GM19372 (cell line): ENCODE results near the gene TRIM56.
"Not testable (repeated sequence)": the region's sequence is repeated elsewhere in the genome, so short reads cannot be mapped to it uniquely, and the experiment has no call there.

Experiments
- ATAC-seq: cut with Tn5 transposase; IDR thresholded peaks from one replicate; pipeline ENCODE4 v1.9.1; 2021; ENCODE audit warnings: mild to moderate bottlenecking, low read depth, moderate library complexity; ENCODE audit not compliant: unreplicated experiment

Gene TRIM56

DNA sequence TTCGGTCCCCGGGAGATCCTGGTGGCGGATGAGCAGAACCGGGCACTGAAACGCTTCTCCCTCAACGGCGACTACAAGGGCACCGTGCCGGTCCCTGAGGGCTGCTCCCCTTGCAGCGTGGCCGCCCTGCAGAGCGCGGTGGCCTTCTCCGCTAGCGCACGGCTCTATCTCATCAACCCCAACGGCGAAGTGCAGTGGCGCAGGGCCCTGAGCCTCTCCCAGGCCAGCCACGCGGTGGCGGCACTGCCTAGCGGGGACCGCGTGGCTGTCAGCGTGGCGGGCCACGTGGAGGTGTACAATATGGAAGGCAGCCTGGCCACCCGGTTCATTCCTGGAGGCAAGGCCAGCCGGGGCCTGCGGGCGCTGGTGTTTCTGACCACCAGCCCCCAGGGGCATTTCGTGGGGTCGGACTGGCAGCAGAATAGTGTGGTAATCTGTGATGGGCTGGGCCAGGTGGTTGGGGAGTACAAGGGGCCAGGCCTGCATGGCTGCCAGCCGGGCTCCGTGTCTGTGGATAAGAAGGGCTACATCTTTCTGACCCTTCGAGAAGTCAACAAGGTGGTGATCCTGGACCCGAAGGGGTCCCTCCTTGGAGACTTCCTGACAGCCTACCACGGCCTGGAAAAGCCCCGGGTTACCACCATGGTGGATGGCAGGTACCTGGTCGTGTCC, 3.7 kb downstream of the TRIM56 start:
- ATAC-seq: no peak

DNA sequence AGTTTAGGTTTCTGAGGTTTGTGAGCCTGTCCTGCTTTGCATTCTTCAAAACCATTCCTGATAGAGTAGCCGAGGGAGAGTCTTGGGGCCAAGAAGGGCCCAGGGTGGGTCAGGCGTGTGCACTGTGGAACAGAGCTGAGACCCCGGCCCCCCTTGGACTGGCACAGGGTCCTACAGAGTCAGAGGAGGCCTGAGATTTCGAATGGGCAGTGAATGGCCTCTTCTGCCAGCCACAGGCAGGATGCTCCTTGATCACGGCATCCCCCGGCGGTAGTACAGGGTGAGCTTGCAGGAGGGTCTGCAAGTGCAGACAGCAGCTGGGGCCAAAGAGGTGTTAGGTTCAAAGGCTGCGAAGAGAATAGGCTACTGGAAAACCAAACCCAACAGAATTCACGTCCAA, 4.6 kb downstream of the TRIM56 start:
- no peak for ATAC-seq

DNA sequence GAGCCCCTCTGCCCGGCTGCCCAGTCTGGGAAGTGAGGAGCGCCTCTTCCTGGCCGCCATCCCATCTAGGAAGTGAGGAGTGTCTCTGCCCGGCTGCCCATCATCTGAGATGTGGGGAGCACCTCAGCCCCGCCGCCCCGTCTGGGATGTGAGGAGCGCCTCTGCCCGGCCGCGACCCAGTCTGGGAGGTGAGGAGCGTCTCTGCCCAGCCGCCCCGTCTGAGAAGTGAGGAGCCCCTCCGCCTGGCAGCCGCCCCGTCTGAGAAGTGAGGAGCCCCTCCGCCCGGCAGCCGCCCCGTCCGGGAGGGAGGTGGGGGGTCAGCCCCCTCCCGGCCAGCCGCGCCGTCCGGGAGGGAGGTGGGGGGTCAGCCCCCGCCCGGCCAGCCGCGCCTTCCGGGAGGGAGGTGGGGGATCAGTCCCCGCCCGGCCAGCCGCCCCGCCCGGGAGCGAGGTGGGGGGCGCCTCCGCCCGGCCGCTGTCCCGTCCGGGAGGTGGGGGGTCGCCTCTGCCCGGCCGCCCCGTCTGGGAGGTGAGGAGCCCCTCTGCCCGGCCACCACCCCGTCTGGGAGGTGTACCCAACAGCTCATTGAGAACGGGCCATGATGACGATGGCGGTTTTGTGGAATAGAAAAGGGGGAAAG, 7.1 kb downstream of the TRIM56 start:
- not testable (repeated sequence) for ATAC-seq

DNA sequence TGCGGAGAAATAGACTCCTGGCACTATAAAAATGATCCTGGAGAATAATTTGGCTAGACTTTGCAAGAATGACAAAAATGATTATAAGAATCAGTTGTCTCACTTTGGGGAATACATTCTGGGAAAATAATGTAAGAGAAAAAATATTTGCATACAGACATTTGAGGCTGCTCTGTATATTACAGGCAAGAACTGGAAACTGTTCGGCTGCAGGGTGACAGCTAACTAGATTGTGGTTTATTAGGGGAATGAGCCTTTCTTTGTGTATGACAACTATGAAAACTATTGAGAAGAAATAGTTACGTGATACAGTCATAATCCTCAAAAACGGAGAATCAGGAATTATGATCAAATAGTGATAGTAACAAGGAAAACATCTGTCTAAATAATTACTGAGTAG, 8.6 kb downstream of the TRIM56 start:
- no peak for ATAC-seq

DNA sequence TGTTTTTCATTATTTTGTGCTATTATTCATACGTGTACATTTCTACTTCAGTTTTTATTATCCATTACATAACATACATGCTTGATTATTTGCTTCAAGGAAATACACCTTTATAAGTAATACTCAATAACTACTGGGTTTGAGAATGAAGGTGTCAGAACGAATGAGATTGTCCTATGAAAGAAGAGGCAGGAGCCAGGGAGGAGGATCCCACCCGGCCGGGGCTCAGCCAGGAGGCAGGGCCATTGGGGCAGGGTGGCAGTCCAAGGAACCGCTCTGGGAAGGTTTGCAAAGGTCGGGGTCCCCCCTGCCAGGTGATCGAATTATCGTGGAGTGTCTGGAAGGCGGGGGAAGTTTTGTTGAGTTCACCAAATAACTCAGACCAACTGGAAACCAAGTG, 9.1 kb downstream of the TRIM56 start:
- no peak for ATAC-seq

DNA sequence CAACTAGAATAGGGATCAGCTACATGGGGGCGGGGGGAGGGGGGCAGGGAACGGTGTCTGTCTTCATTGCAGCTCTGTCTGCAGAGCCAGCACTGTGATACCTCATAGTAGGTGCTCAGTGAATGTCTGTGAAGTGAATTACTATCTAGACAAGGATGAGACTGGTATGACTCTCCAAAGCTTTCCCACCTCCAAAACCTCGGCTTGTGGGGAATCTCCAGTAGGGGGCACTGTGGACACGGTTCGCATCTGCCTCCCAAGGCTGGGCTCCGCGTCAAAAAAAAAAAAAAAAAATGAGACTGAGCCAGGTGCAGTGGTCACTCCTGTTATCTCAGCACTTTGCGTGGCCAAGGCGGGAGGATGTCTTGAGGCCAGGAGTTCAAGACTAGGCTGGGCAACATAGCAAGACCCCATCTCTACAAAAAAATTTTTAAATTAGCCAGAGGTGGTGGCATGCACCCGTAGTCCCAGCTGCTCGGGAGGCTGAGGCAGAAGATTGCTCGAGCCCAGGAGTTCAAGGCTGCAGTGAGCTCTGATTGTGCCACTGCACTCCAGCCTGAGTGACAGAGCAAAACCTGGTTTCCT, 9.6 kb downstream of the TRIM56 start:
- no peak for ATAC-seq

DNA sequence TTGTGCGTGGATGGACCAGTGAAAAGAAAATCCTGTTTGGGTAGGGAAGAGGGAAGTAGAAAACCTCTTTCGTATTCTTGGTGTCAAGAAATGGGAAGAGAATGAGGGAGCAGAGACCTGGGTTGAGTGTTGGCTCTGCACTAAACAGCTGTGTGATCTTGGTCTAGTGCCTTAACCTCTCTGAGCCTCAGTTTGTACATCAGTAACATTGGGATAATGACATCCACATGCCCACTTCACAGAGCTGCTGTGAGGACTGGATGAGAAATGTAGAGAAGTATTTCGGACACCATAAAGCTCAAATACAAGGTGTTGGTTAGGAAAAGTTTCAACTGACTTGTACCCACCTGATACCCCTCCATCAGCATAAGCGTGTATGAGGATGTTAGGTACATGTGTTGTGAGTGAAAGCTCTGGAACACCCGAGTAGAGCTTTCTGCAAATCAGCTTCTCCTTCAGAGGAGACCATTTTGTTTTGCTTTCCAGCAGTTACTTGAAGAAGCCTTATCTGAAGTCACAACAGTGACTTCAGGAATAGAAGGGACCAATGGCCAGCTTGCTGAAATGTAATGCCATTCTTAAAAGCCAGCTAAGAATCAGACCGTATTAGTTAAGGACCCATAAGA, 11.2 kb downstream of the TRIM56 start:
- ATAC-seq: no peak

DNA sequence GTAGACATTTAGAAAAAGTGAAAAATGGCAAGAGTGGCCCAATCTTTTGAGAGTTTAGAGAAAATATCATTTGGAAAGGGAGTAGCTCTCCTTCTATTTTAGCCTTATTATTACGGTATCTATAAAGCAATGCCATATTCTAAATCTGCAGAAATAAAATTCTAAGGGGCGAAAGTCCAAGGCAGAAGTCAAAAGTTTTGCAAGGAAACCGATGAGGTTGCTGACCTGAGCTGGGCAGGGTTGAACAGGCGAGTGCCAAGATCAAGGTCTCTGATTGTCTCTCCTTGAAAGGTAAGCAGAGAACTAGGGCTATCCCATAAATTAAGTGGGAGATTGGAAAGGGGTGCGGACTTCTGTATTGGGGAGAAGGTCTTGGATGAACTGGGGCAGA, 11.7 kb downstream of the TRIM56 start:
- ATAC-seq: no peak

DNA sequence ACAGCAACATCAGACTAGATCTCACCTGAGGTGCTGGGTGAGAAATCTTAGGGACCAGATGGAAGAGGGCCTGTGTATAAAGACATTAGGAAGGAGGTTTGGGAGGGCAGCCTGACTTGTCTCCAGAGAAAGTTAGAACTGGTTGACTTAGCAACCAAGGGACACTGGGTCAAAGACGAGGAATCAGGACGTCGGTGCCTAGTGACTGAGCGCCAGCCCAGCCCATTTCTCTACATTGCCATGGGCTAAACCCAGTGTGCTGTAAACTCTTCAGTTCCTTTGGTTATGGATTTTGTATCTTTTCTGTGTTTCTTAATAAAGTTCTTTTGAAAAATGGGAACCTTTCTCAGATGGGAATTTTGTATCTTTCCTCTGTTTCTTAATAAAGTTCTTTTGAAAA, 12.3 kb downstream of the TRIM56 start:
- ATAC-seq: no peak

DNA sequence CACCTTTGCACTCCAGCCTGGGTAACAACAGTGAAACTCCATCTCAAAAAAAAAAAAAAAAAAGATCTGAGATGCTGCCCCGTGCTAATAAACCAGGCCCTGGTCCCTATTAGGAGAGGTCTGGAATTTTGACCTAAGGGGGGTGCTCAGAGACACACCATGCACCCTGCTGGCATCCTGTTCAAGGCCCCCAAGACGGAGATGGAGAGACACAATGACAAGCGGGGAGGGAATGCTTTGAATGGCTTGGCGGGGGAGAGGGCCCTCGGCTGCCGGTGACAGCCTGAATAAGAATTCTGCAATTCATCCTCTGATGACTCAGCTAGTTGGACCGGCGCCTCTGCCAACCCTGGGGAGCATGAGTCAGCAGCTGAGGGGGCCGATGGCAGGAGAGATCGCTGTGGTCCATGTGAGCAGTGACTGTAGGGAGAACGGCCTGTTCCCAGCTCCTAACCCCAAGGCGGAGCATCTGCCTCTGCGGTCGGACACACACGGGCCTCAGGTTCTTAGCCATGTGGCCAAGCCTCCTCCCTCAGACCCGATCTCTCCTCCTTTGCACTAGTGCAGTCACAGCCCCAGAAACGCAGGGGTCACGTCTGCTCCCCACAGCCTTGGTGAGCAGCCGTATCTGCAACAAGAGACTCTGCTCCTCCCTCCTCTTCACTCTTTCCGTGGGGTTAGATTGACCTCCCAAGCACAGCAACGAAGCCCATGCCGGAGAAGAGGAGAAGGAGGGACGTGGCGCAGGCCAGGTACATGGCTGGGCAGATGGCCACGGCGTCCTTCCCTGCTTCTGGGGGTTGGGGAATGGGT, 14.9 kb downstream of the TRIM56 start:
- no peak for ATAC-seq

DNA sequence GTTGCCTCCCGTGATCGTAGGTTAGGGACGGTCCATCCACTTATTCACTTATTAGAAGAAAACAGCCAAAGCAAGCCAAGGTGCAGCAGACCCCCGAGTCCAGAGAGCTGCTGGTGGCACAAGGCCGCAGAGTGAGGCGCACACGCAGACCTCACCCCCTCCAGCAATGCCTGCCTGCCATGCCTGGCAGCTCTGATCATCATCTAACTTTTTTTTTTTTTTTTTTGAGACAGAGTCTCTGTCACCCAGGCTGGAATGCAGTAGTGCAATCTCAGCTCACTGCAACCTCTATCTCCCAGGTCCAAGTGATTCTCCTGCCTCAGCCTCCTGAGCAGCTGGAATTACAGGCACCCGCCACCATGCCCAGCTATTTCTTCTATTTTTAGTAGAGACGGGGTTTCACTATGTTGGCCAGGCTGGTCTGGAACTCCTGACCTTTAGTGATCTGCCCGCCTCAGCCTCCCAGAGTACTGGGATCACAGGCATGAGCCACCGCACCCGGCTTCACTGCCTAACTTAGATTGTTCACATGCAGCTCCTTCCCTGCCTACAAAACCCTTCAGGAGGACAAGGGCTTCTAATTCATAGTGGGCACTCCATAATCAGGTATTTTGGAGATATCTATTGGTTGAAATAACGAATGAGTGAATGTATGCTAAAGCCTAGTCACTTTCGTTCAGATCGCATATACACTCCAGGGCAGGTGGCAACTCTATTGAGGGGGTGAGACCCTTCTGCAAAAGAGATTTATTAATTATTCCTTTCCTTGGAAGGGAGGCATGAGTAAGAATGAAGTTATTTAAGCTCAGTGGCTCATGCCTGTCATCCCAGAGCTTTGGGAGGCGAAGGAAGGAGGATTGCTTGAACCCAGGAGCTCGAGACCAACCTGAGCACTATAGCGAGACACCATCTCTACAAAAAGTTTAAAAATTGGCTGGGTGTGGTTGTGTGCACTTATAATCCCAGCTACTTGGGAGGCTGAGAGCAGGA, 15.9 kb downstream of the TRIM56 start:
- ATAC-seq: no peak

DNA sequence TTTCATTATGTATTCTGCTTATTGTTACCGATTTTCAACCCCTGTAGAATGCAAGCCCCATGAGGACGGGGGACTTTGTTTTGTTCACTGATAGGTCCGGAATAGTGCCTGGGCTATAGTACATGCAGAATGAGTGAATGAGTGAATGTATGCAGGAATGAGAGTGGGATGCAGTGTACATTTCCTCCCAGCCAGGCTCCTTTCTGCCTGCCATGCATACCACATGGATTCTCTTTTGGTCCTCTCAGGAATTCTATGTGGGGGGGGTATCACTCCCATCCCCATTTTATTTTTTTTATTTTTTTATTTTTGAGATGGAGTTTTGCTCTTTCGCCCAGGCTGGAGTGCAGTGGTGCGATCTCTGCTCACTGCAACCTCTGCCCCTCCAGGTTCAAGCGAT, 16.7 kb downstream of the TRIM56 start:
- ATAC-seq: no peak

DNA sequence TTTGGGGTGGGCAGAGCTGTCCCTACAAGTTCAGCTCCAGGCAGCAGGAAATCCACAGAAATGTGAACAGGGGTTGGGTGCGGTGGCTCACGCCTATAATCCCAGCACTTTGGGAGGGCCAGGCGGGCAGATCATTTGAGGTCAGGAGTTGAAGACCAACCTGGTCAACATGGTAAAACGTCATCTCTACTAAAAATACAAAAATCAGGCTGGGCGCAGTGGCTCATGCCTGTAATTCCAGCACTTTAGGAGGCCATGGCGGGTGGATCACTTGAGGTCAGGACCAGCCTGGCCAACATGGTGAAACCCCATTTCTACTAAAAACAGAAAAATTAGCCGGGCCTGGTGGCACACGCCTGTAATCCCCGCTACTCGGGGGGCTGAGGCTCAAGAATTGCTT, 18.4 kb downstream of the TRIM56 start:
- ATAC-seq: not testable (repeated sequence)

DNA sequence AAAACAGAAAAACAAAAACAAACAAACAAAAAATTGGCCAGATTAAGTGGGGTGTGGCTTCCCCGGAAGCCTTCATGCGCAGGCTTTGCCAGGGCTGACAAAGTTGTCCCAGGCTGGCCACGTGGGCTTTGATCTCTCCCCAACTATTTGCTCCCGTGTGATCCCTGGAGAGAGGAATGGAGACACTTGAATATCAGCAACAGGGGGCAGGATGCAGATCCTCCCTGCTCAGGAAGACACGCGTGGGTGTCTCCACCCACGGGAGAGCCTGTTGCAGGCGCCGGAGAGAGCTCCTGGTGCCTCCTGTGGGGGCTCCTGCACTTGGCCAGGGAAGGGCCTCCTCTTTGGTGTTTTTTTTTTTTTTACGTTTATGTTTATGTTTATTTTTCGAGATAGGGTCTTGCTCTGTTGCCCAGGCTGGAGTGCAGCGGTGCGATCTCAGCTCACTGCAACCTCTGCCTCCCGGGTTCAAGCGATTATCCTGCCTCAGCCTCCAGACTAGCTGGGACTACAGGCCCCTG, 19.0 kb downstream of the TRIM56 start:
- ATAC-seq: no peak

DNA sequence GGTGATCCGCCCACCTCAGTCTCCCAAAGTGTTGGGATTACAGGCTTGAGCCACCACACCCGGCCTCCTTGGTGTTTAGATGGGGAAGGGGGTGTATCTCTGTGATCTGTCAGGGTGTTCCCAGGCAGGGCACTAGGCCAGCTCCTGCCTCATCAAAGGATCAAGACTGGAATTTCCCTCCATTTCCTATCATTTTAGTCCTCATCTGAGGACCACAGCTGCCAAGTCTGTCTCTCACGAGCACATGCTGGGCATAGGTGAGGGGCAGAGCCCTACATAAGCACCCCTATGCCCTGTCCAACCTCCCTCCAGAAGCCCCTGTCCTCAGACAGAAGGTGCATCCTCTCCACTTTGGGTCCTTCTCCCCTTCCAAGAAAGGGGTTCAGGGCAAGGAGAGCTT, 19.5 kb downstream of the TRIM56 start:
- ATAC-seq: no peak

DNA sequence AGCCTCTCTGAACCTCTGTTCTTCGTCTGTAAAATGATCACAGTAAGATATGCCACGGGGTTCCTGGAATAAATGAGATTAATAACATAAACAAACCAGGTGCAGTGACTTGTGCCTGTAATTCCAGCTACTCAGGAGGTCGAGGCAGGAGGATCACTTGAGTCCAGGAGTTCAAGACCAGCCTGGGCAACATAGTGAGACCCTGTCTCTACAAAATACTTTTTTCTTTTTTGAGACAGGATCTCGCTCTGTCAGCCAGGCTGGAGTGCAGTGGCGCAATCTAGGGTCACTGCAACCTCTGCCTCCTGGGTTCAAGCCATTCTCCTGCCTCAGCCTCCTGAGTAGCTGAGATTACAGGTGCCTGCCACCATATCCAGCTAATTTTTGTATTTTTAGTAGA, 20.0 kb downstream of the TRIM56 start:
- not testable (repeated sequence) for ATAC-seq

DNA sequence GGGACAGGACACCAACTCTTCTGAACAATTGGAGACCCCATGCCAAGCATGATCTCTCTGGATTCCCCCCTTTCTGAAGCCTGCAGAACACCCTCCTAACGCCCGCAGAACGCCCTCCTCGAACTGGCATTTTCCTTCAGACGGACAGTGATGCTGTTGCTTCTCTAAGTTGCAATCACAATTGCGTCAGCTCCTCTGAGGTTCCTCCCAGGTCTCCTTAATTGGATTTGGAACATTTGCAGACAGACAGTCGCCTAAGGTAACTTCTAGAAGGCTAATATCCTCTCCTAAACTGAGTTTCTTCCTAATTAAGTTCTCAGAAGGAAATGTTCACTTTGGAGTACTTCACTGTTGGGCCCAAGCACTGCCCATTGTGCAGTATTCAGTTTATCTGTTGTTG, 21.1 kb downstream of the TRIM56 start:
- no peak for ATAC-seq

DNA sequence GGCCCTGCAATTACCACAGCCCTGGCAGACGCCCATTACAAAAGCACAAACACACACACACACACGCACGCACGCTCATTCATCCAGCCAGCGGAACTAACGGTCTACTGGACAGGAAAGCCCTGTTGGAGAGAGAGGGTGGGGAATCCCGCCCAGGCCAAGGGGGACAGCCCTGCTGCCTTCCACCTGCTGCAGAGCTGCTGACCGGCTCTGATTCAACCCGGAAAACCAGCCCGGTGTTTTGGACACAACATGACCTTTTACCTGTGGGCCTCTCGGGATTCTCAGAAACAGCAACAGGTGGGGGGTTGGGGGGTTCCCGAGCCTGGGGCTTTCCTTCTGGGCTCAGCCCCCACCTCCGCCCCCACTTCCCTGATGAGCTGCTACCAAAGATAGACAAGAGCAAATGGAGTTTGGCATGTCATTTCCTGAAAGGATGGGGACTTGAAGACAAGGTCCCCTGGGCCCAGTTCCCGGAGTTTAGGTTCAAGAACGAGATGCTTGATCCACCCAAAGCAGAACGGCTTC, 23.1 kb downstream of the TRIM56 start:
- ATAC-seq: no peak

DNA sequence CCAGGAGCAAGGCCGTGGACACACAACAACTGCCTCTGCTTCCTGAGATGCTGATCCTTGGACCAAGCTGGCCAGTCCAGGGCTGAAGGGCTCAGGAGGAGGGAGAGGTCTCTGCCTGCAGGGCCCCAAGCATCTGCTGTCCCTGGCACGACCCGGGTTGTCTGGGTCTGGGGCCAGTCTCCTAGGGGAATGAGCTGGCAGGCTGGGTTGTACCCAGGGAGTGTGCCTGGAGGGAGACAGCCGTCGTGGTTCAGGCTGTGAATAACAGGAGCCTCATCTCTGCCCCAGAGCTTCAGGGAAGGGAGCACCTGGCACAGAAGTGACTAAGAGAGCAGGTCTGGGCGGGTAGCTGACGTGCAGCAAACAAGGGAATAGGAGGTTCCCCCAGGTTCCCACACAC, 23.7 kb downstream of the TRIM56 start:
- no peak for ATAC-seq
